ENCODE measurements around the gene S100A12. TPM values are rescaled to one million over a fixed set of nuclear protein-coding genes. Genes with fewer than 3 reads are reported as not detected.

Gene S100A12
- total and polyA plus RNA-seq, 3 donors from 2014 or later: not detected

DNA sequence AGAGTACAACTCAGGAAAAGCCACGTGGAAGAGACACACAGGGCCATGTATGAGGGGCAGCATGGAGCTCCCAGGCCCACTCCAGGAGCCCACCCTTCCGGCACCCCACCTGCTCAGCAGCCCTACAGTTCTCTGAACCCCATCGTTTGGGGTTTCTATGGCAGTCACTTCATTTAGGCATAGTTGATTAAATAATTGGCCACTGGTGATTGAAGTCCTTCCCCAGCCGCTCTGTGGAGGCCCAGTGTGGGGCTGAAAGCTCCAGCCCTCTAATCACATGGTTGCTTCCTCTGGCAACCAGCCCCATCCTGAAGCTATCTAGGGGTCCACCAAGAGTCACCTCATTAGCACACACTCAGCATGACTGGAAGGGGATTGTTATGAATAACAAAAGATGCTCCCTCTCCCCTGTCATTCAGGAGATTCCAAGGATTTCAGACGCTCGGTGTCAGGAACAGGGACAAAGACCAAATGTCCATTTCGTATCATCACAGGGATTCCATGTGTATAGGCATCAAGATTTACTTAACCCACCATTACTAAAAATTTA, 28.7 kb upstream of the S100A12 start:
- intact Hi-C loops (cut with DNase I; ENCODE audit: low total_unique reads): no loop called here
- H3K9me3 ChIP-seq: no peaks in the 10 kb centered on the region
- H3K36me3 ChIP-seq (ENCODE audit: low read depth, missing control alignments): no peaks in the 10 kb centered on the region
- no peak overlapping the region for H3K27ac ChIP-seq
- TF ChIP-seq POLR2A (IDR thresholded peaks at IDR 0.05): no peak
- TF ChIP-seq CTCF (IDR thresholded peaks at IDR 0.05): no peak
- no peak overlapping the region for H3K4me3 ChIP-seq
- DNase-seq: no peak
- no peaks in the 10 kb centered on the region for H3K27me3 ChIP-seq
- 64 to 74% methylated on average over 5 to 7 of the region's 7 CpGs for WGBS, 2 donors
- H3K4me1 ChIP-seq: no peaks in the 10 kb centered on the region

GRCh38 chr1:153403421-153404085, 28.1 kb upstream of the S100A12 start:
- H3K27ac ChIP-seq: no peak overlapping the region
- TF ChIP-seq CTCF (IDR thresholded peaks at IDR 0.05) (no peak), POLR2A (IDR thresholded peaks at IDR 0.05) (no peak)
- no peaks in the 10 kb centered on the region for H3K36me3 ChIP-seq (ENCODE audit: low read depth, missing control alignments)
- intact Hi-C loops (cut with DNase I; ENCODE audit: low total_unique reads): no loop called here
- no peak for DNase-seq
- no peaks in the 10 kb centered on the region for H3K9me3 ChIP-seq
- H3K4me1 ChIP-seq: no peaks in the 10 kb centered on the region
- WGBS, 2 donors: 82 to 87% methylated on average over 11 of the region's 11 CpGs
- no peak overlapping the region for H3K4me3 ChIP-seq
- no peaks in the 10 kb centered on the region for H3K27me3 ChIP-seq

- no peaks in the 10 kb centered on the region for H3K9me3 ChIP-seq
- 75 to 81% methylated on average over 2 of the region's 2 CpGs for WGBS, 2 donors
- intact Hi-C loops (cut with DNase I; ENCODE audit: low total_unique reads): no loop called here
- DNase-seq: no peak
- no peaks in the 10 kb centered on the region for H3K36me3 ChIP-seq (ENCODE audit: low read depth, missing control alignments)
- no peak overlapping the region for H3K4me3 ChIP-seq
- no peak for TF ChIP-seq CTCF (IDR thresholded peaks at IDR 0.05)
- TF ChIP-seq POLR2A (IDR thresholded peaks at IDR 0.05): no peak
- H3K27me3 ChIP-seq: no peaks in the 10 kb centered on the region
- H3K4me1 ChIP-seq: no peaks in the 10 kb centered on the region
- H3K27ac ChIP-seq: no peak overlapping the region
Measured at GRCh38 chr1:153402226-153402625, 26.8 kb upstream of the S100A12 start.

DNA sequence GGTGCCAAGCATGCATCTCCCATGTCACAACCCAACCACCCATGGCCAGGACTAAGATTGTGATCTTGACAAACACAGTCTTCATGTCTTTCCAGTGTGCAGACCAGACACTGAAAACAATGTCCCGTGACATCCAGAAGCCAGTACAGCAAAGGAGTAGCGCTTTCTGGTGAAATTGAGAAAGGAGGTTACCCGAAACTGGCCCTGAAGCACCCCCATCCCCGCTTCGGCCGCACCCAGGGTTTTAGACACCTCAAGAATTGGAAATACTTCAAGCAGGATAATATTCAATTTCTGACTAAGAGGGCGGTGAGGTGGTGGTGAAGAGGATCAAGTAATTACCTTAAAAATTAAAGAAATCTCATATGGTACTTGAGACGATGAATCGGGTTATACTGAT, 26.0 kb upstream of the S100A12 start:
- intact Hi-C loops (cut with DNase I; ENCODE audit: low total_unique reads): no loop called here
- H3K27me3 ChIP-seq: no peaks in the 10 kb centered on the region
- TF ChIP-seq POLR2A (IDR thresholded peaks at IDR 0.05): no peak
- TF ChIP-seq CTCF (IDR thresholded peaks at IDR 0.05): no peak
- no peak overlapping the region for H3K4me3 ChIP-seq
- H3K36me3 ChIP-seq (ENCODE audit: low read depth, missing control alignments): no peaks in the 10 kb centered on the region
- H3K27ac ChIP-seq: no peak overlapping the region
- 87 to 93% methylated on average over 9 of the region's 9 CpGs for WGBS, 2 donors
- no peaks in the 10 kb centered on the region for H3K9me3 ChIP-seq
- DNase-seq: no peak
- H3K4me1 ChIP-seq: no peaks in the 10 kb centered on the region

- DNase-seq: no peak
- 72 to 88% methylated on average over 5 of the region's 5 CpGs for WGBS, 2 donors
Measured at GRCh38 chr1:153400244-153400643, 24.8 kb upstream of the S100A12 start.

More at GRCh38 chr1:153400244-153400643, 24.8 kb upstream of the S100A12 start:
- H3K27ac ChIP-seq: no peak overlapping the region
- no peaks in the 10 kb centered on the region for H3K9me3 ChIP-seq
- intact Hi-C loops (cut with DNase I; ENCODE audit: low total_unique reads): no loop called here
- H3K27me3 ChIP-seq: no peaks in the 10 kb centered on the region
- H3K4me3 ChIP-seq: no peak overlapping the region
- no peaks in the 10 kb centered on the region for H3K4me1 ChIP-seq
- no peak for TF ChIP-seq POLR2A (IDR thresholded peaks at IDR 0.05)
- TF ChIP-seq CTCF (IDR thresholded peaks at IDR 0.05): no peak
- H3K36me3 ChIP-seq (ENCODE audit: low read depth, missing control alignments): no peaks in the 10 kb centered on the region
